A673 (cell line): Measurements from ENCODE around the gene CDH4.

Experiments
- CTCF ChIP-seq: fragments of 300-800, 200-600 bp; sonication (generic); conservative IDR thresholded peaks from 2 replicates; pipeline ENCODE4 v1.5.1; 2017; ENCODE audit warnings: low read depth, mild to moderate bottlenecking, antibody characterized with exemption, low read length, moderate library complexity, mixed read lengths
- EZH2 ChIP-seq: fragments of 200-600 bp; sonication (generic); IDR thresholded peaks from 2 replicates; pipeline ENCODE4 v1.6.1; 2017; ENCODE audit warnings: borderline replicate concordance, low read depth, mild to moderate bottlenecking, mixed read lengths, antibody characterized with exemption, low read length; ENCODE audit not compliant: poor library complexity, severe bottlenecking

GRCh38 chr20:61459705-61460104 lies 207.6 kb downstream of the CDH4 start:
- TF ChIP-seq CTCF, result no peak
- no peak for TF ChIP-seq EZH2
